Ramos (cell line): ENCODE data around the gene CNKSR2.
"Not testable (repeated sequence)": the region's sequence is repeated elsewhere in the genome, so short reads cannot be mapped to it uniquely, and the experiment has no call there.

Experiments
- in situ Hi-C: fragments of 300-500 bp; cut with MboI; formaldehyde crosslinking; loops from one replicate; pipeline ENCODE4 v1.14.3; 2022; ENCODE audit warnings: low sequenced_read_pairs; ENCODE audit not compliant: unreplicated experiment

CNKSR2 gene

GRCh38 chrX:21437036-21437435 lies 62.8 kb downstream of the CNKSR2 start:
- in situ Hi-C loops = no loop called here

GRCh38 chrX:21438792-21439191 lies 64.6 kb downstream of the CNKSR2 start:
- in situ Hi-C loops = no loop called here

- in situ Hi-C loops = no loop called here
Observed at GRCh38 chrX:21440911-21441310, 66.7 kb downstream of the CNKSR2 start.

GRCh38 chrX:21457718-21458117 lies 83.5 kb downstream of the CNKSR2 start:
- in situ Hi-C loops = no loop called here

- in situ Hi-C loops = no loop called here
Observed at GRCh38 chrX:21469071-21469470, 94.9 kb downstream of the CNKSR2 start.

- in situ Hi-C loops = no loop called here
Observed at GRCh38 chrX:21476909-21477308, 102.7 kb downstream of the CNKSR2 start.

- in situ Hi-C loops = no loop called here
Observed at GRCh38 chrX:21479695-21480270, 105.6 kb downstream of the CNKSR2 start.

GRCh38 chrX:21481761-21482160 lies 107.5 kb downstream of the CNKSR2 start:
- in situ Hi-C loops = no loop called here

- in situ Hi-C loops = not testable (repeated sequence)
Observed at GRCh38 chrX:21484051-21484450, 109.8 kb downstream of the CNKSR2 start.

- in situ Hi-C loops = no loop called here
Observed at GRCh38 chrX:21487832-21488231, 113.6 kb downstream of the CNKSR2 start.

- in situ Hi-C loops = no loop called here
Observed at GRCh38 chrX:21490341-21490740, 116.1 kb downstream of the CNKSR2 start.

- in situ Hi-C loops = no loop called here
Observed at GRCh38 chrX:21493226-21493830, 119.1 kb downstream of the CNKSR2 start.

GRCh38 chrX:21503593-21503992 lies 129.4 kb downstream of the CNKSR2 start:
- in situ Hi-C loops = no loop called here

- in situ Hi-C loops = no loop called here
Observed at GRCh38 chrX:21509912-21510311, 135.7 kb downstream of the CNKSR2 start.

- in situ Hi-C loops = no loop called here
Observed at GRCh38 chrX:21524008-21524407, 149.8 kb downstream of the CNKSR2 start.

GRCh38 chrX:21528076-21528475 lies 153.9 kb downstream of the CNKSR2 start:
- in situ Hi-C loops = no loop called here

- in situ Hi-C loops = no loop called here
Observed at GRCh38 chrX:21529771-21530170, 155.6 kb downstream of the CNKSR2 start.

- in situ Hi-C loops = not testable (repeated sequence)
Observed at GRCh38 chrX:21544642-21545041, 170.4 kb downstream of the CNKSR2 start.

- in situ Hi-C loops = no loop called here
Observed at GRCh38 chrX:21559417-21559816, 185.2 kb downstream of the CNKSR2 start.

GRCh38 chrX:21565025-21565424 lies 190.8 kb downstream of the CNKSR2 start:
- in situ Hi-C loops = no loop called here

GRCh38 chrX:21574793-21575192 lies 200.6 kb downstream of the CNKSR2 start:
- in situ Hi-C loops = no loop called here

GRCh38 chrX:21581479-21581878 lies 207.3 kb downstream of the CNKSR2 start:
- in situ Hi-C loops = no loop called here
